Measurements from ENCODE around the gene MYRIP. TPM values are rescaled to one million over a fixed set of nuclear protein-coding genes. Genes with fewer than 3 reads are reported as not detected.

The MYRIP gene
- total and polyA plus RNA-seq, 4 donors: 0.98 to 11.7 (median 6.8) TPM

- Histone ChIP-seq H3K36me3 (ENCODE audit: control insufficient read depth in 4 of 4, insufficient read depth in 3 of 4, low read depth in 1 of 4, low read length in 3 of 4) (peaks cover 3 to 12% (median 9%) of the 10 kb centered on the region in 4 donors), H3K4me1 (ENCODE audit: control insufficient read depth in 4 of 4, insufficient read depth in 4 of 4, low read length in 3 of 4) (no peaks in the 10 kb centered on the region), H3K27me3 (ENCODE audit: control insufficient read depth in 4 of 4, insufficient read depth in 4 of 4, low read length in 3 of 4) (no peaks in the 10 kb centered on the region), H3K27ac (ENCODE audit: low read depth in 1 of 2, low read length in 2 of 2) (no peak overlapping the region), H3K9me3 (ENCODE audit: control insufficient read depth in 4 of 4, low read length in 3 of 4) (no peaks in the 10 kb centered on the region), H3K4me3 (ENCODE audit: low read depth in 1 of 3, low read length in 3 of 3) (no peak overlapping the region), H3K9ac (ENCODE audit: low read depth in 1 of 2, low read length in 2 of 2) (no peak overlapping the region)
- DNase-seq (ENCODE audit: low spot score): no peak
- TF ChIP-seq HNF4A (conservative IDR thresholded peaks at IDR 0.05): no peak
- TF ChIP-seq ZBTB33 (IDR thresholded peaks at IDR 0.05): no peak
- no peak for TF ChIP-seq FOXA2 (IDR thresholded peaks at IDR 0.05)
- TF ChIP-seq, protein P1, sequence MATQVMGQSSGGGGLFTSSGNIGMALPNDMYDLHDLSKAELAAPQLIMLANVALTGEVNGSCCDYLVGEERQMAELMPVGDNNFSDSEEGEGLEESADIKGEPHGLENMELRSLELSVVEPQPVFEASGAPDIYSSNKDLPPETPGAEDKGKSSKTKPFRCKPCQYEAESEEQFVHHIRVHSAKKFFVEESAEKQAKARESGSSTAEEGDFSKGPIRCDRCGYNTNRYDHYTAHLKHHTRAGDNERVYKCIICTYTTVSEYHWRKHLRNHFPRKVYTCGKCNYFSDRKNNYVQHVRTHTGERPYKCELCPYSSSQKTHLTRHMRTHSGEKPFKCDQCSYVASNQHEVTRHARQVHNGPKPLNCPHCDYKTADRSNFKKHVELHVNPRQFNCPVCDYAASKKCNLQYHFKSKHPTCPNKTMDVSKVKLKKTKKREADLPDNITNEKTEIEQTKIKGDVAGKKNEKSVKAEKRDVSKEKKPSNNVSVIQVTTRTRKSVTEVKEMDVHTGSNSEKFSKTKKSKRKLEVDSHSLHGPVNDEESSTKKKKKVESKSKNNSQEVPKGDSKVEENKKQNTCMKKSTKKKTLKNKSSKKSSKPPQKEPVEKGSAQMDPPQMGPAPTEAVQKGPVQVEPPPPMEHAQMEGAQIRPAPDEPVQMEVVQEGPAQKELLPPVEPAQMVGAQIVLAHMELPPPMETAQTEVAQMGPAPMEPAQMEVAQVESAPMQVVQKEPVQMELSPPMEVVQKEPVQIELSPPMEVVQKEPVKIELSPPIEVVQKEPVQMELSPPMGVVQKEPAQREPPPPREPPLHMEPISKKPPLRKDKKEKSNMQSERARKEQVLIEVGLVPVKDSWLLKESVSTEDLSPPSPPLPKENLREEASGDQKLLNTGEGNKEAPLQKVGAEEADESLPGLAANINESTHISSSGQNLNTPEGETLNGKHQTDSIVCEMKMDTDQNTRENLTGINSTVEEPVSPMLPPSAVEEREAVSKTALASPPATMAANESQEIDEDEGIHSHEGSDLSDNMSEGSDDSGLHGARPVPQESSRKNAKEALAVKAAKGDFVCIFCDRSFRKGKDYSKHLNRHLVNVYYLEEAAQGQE (IDR thresholded peaks at IDR 0.05): no peak
- no peak for TF ChIP-seq ATF3 (IDR thresholded peaks at IDR 0.05)
- TF ChIP-seq RXRA (IDR thresholded peaks at IDR 0.05): no peak
- TF ChIP-seq SP1 (IDR thresholded peaks at IDR 0.05): no peak
- no peak for TF ChIP-seq HNF4G (IDR thresholded peaks at IDR 0.05)
- no peak for TF ChIP-seq JUND (IDR thresholded peaks at IDR 0.05)
- TF ChIP-seq RAD21 (IDR thresholded peaks at IDR 0.05): no peak
- TF ChIP-seq TAF1 (conservative IDR thresholded peaks at IDR 0.05): no peak
Observed at GRCh38 chr3:40248591-40248990, 439.2 kb downstream of the MYRIP start.

DNA sequence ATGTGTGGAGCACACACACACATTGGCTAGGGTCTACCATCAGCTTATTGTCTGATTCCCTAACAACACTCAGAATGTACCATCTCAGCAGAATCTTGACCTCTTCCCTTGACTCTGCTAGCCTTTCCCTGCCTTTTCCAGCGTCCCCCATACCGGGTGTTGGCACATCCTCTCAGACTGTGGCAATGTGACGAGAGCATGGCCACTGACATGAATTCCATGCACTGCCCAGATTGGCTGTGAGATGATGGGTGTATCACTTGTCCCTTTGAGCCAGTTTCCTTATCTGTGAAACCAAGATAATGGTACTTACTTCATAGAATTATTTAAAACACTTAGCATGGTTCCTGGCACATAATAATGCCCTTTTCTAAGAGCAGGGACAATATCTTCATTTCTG, 439.8 kb downstream of the MYRIP start:
- Histone ChIP-seq H3K9me3 (ENCODE audit: control insufficient read depth in 4 of 4, low read length in 3 of 4) (no peaks in the 10 kb centered on the region), H3K27ac (ENCODE audit: low read depth in 1 of 2, low read length in 2 of 2) (no peak overlapping the region), H3K4me3 (ENCODE audit: low read depth in 1 of 3, low read length in 3 of 3) (no peak overlapping the region), H3K36me3 (ENCODE audit: control insufficient read depth in 4 of 4, insufficient read depth in 3 of 4, low read depth in 1 of 4, low read length in 3 of 4) (peaks cover 3 to 12% (median 9%) of the 10 kb centered on the region in 4 donors), H3K27me3 (ENCODE audit: control insufficient read depth in 4 of 4, insufficient read depth in 4 of 4, low read length in 3 of 4) (no peaks in the 10 kb centered on the region), H3K9ac (ENCODE audit: low read depth in 1 of 2, low read length in 2 of 2) (no peak overlapping the region), H3K4me1 (ENCODE audit: control insufficient read depth in 4 of 4, insufficient read depth in 4 of 4, low read length in 3 of 4) (no peaks in the 10 kb centered on the region)
- no peak for TF ChIP-seq JUND (IDR thresholded peaks at IDR 0.05)
- no peak for TF ChIP-seq TAF1 (conservative IDR thresholded peaks at IDR 0.05)
- no peak for TF ChIP-seq SP1 (IDR thresholded peaks at IDR 0.05)
- TF ChIP-seq FOXA1 (IDR thresholded peaks at IDR 0.05): no peak
- TF ChIP-seq YY1 (IDR thresholded peaks at IDR 0.05): no peak
- TF ChIP-seq MAX (IDR thresholded peaks at IDR 0.05): no peak
- no peak for TF ChIP-seq CTCF (IDR thresholded peaks at IDR 0.05; ENCODE audit: low read depth, low read length, missing input control)
- no peak for TF ChIP-seq HNF4A (conservative IDR thresholded peaks at IDR 0.05)
- TF ChIP-seq ZBTB33 (IDR thresholded peaks at IDR 0.05): no peak
- no peak for DNase-seq (ENCODE audit: low spot score)
- 89% methylated on average over 3 of the region's 3 CpGs for WGBS

Data from liver (tissue), 9 donors.